AG09309 (cell line): Measurements from ENCODE around the gene REG4.

Experiments
- DNase-seq: peaks from one replicate; pipeline ENCODE4 v3.0.0-alpha.2; 2010; ENCODE audit warnings: low read depth
- H3K4me3 ChIP-seq: 2 replicates; pipeline ENCODE4 v1.5.1; 2011; ENCODE audit warnings: mild to moderate bottlenecking, low read depth, low read length, moderate library complexity; ENCODE audit not compliant: control insufficient read depth
- CTCF ChIP-seq: IDR thresholded peaks from 2 replicates; pipeline ENCODE4 v1.5.1; 2011; ENCODE audit warnings: mild to moderate bottlenecking, low read depth, low read length, inconsistent platforms; ENCODE audit not compliant: insufficient read depth, control insufficient read depth; ENCODE audit errors: missing control alignments

REG4 gene

GRCh38 chr1:119799003-119799402 lies 12.3 kb downstream of the REG4 start:
- TF ChIP-seq CTCF, result no peak
- no peak overlapping the region for H3K4me3 ChIP-seq
- DNase-seq, result no peak

- DNase-seq, result no peak
- TF ChIP-seq CTCF, result no peak
- no peak overlapping the region for H3K4me3 ChIP-seq
Observed at GRCh38 chr1:119797606-119798005, 13.7 kb downstream of the REG4 start.

GRCh38 chr1:119797162-119797561 lies 14.1 kb downstream of the REG4 start:
- TF ChIP-seq CTCF, result no peak
- DNase-seq, result no peak

GRCh38 chr1:119795261-119796200 lies 15.7 kb downstream of the REG4 start:
- no peak overlapping the region for H3K4me3 ChIP-seq
- no peak for DNase-seq
- no peak for TF ChIP-seq CTCF

More at GRCh38 chr1:119797162-119797561, 14.1 kb downstream of the REG4 start:
- no peak overlapping the region for H3K4me3 ChIP-seq

GRCh38 chr1:119794876-119795240 lies 16.4 kb downstream of the REG4 start:
- H3K4me3 ChIP-seq, result no peak overlapping the region
- TF ChIP-seq CTCF, result no peak
- no peak for DNase-seq

- TF ChIP-seq CTCF, result no peak
Observed at GRCh38 chr1:119794230-119794875, 16.9 kb downstream of the REG4 start.

More at GRCh38 chr1:119794230-119794875, 16.9 kb downstream of the REG4 start:
- H3K4me3 ChIP-seq, result no peak overlapping the region
- DNase-seq, result no peak
